ENCODE results near the gene GADD45B. TPM values are rescaled to one million over a fixed set of nuclear protein-coding genes. Genes with fewer than 3 reads are reported as not detected.

Gene GADD45B
- polyA plus RNA-seq, 3 donors = 67.4 to 505 (median 76.2) TPM

DNA sequence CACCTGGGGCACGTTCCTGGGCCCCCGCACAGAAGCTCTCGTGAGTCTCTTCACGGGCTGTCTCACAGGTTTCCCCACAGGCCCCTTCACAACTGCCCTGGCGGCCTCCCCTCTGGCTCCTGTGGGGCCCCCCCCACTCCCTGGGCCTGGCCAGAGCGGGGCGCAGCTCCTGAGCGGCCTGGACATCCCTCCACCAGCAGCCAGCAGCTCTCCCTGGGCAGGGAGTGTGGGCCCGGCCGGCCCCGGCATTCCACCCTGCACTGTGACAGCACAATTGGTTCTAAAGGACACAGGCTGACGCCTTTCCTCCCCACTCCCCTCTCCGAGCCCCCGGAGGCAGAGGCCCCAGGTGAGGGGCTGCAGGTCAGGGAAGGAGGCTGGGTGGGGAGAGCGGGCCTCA lies 39.0 kb upstream of the GADD45B start:
- intact Hi-C loops (cut with micrococcal nuclease) = no loop called here
- peaks cover 40 to 68% of the 10 kb centered on the region in 2 donors for H3K36me3 ChIP-seq (replicated peaks in 1 of 2; ENCODE audit: control insufficient read depth in 1 of 2, insufficient read depth in 2 of 2, low read length in 2 of 2)
- no peaks in the 10 kb centered on the region for H4K20me1 ChIP-seq (ENCODE audit: insufficient read depth, low read length)
- H3K79me2 ChIP-seq (ENCODE audit: insufficient read depth, low read length) = peaks cover 38% of the 10 kb centered on the region
- Mint-ChIP-seq H3K4me3 (no peak overlapping the region), H3K27ac (no peak overlapping the region), H3K9me3 (no peaks in the 10 kb centered on the region), H3K27me3 (ENCODE audit: low read depth in 3 of 3) (no peaks in the 10 kb centered on the region), H3K4me1 (no peaks in the 10 kb centered on the region), H3K36me3 (peaks cover 35 to 73% of the 10 kb centered on the region in 2 donors)
- TF ChIP-seq, protein P1, sequence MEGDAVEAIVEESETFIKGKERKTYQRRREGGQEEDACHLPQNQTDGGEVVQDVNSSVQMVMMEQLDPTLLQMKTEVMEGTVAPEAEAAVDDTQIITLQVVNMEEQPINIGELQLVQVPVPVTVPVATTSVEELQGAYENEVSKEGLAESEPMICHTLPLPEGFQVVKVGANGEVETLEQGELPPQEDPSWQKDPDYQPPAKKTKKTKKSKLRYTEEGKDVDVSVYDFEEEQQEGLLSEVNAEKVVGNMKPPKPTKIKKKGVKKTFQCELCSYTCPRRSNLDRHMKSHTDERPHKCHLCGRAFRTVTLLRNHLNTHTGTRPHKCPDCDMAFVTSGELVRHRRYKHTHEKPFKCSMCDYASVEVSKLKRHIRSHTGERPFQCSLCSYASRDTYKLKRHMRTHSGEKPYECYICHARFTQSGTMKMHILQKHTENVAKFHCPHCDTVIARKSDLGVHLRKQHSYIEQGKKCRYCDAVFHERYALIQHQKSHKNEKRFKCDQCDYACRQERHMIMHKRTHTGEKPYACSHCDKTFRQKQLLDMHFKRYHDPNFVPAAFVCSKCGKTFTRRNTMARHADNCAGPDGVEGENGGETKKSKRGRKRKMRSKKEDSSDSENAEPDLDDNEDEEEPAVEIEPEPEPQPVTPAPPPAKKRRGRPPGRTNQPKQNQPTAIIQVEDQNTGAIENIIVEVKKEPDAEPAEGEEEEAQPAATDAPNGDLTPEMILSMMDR (IDR thresholded peaks at IDR 0.05) = no peak
- no peak overlapping the region for H3K9ac ChIP-seq (ENCODE audit: insufficient read depth, low read length, poor library complexity, severe bottlenecking)
- H3K4me1 ChIP-seq (ENCODE audit: control insufficient read depth in 1 of 2, insufficient read depth in 2 of 2, low read length in 2 of 2) = no peaks in the 10 kb centered on the region
- H2AFZ ChIP-seq (ENCODE audit: insufficient read depth, low read depth, low read length, poor library complexity, severe bottlenecking) = no peak overlapping the region
- no peak for DNase-seq
- H3K27me3 ChIP-seq (ENCODE audit: control insufficient read depth in 2 of 2, insufficient read depth in 2 of 2, low read length in 2 of 2) = no peaks in the 10 kb centered on the region
- no peaks in the 10 kb centered on the region for H3K9me3 ChIP-seq (replicated peaks in 1 of 2; ENCODE audit: control insufficient read depth in 1 of 2, insufficient read depth in 1 of 2, low read length in 2 of 2)
- H3K4me2 ChIP-seq (replicated peaks; ENCODE audit: extremely low read depth, low read length, poor library complexity, severe bottlenecking) = no peak overlapping the region
- WGBS (ENCODE audit: insufficient coverage) = 94% methylated on average over 11 of the region's 15 CpGs
- no peak overlapping the region for H3K4me3 ChIP-seq (replicated peaks in 1 of 3; ENCODE audit: low read depth in 2 of 3, low read length in 3 of 3)
- no peak overlapping the region for H3K27ac ChIP-seq (ENCODE audit: low read depth in 1 of 2, low read length in 2 of 2)

GRCh38 chr19:2438178-2438577 lies 37.7 kb upstream of the GADD45B start:
- Histone ChIP-seq H3K79me2 (ENCODE audit: insufficient read depth, low read length) (peaks cover 50% of the 10 kb centered on the region), H2AFZ (ENCODE audit: insufficient read depth, low read depth, low read length, poor library complexity, severe bottlenecking) (no peak overlapping the region), H3K9ac (ENCODE audit: insufficient read depth, low read length, poor library complexity, severe bottlenecking) (no peak overlapping the region), H3K27ac (ENCODE audit: low read depth in 1 of 2, low read length in 2 of 2) (no peak overlapping the region), H3K4me3 (replicated peaks in 1 of 3; ENCODE audit: low read depth in 2 of 3, low read length in 3 of 3) (no peak overlapping the region), H4K20me1 (ENCODE audit: insufficient read depth, low read length) (no peaks in the 10 kb centered on the region), H3K36me3 (replicated peaks in 1 of 2; ENCODE audit: control insufficient read depth in 1 of 2, insufficient read depth in 2 of 2, low read length in 2 of 2) (peaks cover 43 to 71% of the 10 kb centered on the region in 2 donors), H3K4me2 (replicated peaks; ENCODE audit: extremely low read depth, low read length, poor library complexity, severe bottlenecking) (no peak overlapping the region), H3K9me3 (replicated peaks in 1 of 2; ENCODE audit: control insufficient read depth in 1 of 2, insufficient read depth in 1 of 2, low read length in 2 of 2) (no peaks in the 10 kb centered on the region), H3K27me3 (ENCODE audit: control insufficient read depth in 2 of 2, insufficient read depth in 2 of 2, low read length in 2 of 2) (no peaks in the 10 kb centered on the region), H3K4me1 (ENCODE audit: control insufficient read depth in 1 of 2, insufficient read depth in 2 of 2, low read length in 2 of 2) (no peaks in the 10 kb centered on the region)
- TF ChIP-seq, protein P1 (IDR thresholded peaks at IDR 0.05) = no peak
- Mint-ChIP-seq H3K4me3 (no peak overlapping the region), H3K27me3 (ENCODE audit: low read depth in 3 of 3) (peaks cover 0 to 2% (median 0%) of the 10 kb centered on the region in 3 donors), H3K36me3 (peaks cover 33 to 71% of the 10 kb centered on the region in 2 donors), H3K27ac (peak overlapping the region in 1 of 7 donors; percentile 40), H3K9me3 (no peaks in the 10 kb centered on the region), H3K4me1 (no peaks in the 10 kb centered on the region)
- WGBS (ENCODE audit: insufficient coverage) = 95% methylated on average over 19 of the region's 20 CpGs
- no peak for DNase-seq
- intact Hi-C loops (cut with micrococcal nuclease) = no loop called here

Data from CD14-positive monocyte (primary cell).